Measurements from ENCODE around the gene NFIA. TPM values are rescaled to one million over a fixed set of nuclear protein-coding genes. Genes with fewer than 3 reads are reported as not detected.

NFIA gene
- total RNA-seq, 1 experiment from 2014 or later: 0.35 TPM

DNA sequence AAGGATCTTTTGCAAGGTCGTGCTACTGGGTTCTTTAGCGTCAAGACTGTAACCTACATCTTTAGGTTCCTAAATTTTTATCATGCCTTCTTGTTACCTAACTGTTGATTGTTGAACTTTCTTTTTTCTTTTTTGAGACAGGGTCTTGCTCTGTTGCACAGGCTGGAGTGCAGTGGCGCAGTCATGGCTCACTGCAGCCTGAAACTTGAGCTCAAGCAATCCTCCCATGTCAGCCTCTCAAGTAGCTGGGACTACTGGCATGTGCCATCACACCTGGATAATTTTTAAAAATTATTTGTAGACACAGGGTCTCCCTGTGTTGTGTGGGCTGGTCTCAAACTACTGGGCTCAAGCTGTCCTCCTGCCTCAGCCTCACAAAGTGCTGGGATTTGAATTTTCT is 52.9 kb downstream of the NFIA start:
- H2AFZ ChIP-seq (ENCODE audit: low read length): no peak overlapping the region
- no peaks in the 10 kb centered on the region for H3K23me2 ChIP-seq (ENCODE audit: insufficient read length, low read depth, low read length, poor library complexity, severe bottlenecking)
- H2BK5ac ChIP-seq (ENCODE audit: insufficient read length, low read length): no peak overlapping the region
- no peak overlapping the region for H2BK120ac ChIP-seq (ENCODE audit: low read depth, low read length, poor library complexity, severe bottlenecking)
- no peak overlapping the region for H4K91ac ChIP-seq (ENCODE audit: insufficient read length, low read depth, low read length)
- WGBS (ENCODE audit: extremely low coverage, insufficient read length, low lambda C conversion rate): no CpG with 5 or more reads among the region's 3 CpGs
- H3K9ac ChIP-seq (ENCODE audit: extremely low read depth, insufficient read length, low read length): no peak overlapping the region
- no peaks in the 10 kb centered on the region for H3K4me1 ChIP-seq (ENCODE audit: insufficient read depth, low read length)
- no peak overlapping the region for H2AK5ac ChIP-seq (ENCODE audit: insufficient read length, low read length)
- H3K79me1 ChIP-seq (ENCODE audit: insufficient read depth, low read depth, low read length, poor library complexity, severe bottlenecking): no peaks in the 10 kb centered on the region
- H3K4me3 Mint-ChIP-seq: no peak overlapping the region
- no peaks in the 10 kb centered on the region for H3K9me3 ChIP-seq (ENCODE audit: control insufficient read depth, low read depth, low read length)
- TF ChIP-seq, protein P1, sequence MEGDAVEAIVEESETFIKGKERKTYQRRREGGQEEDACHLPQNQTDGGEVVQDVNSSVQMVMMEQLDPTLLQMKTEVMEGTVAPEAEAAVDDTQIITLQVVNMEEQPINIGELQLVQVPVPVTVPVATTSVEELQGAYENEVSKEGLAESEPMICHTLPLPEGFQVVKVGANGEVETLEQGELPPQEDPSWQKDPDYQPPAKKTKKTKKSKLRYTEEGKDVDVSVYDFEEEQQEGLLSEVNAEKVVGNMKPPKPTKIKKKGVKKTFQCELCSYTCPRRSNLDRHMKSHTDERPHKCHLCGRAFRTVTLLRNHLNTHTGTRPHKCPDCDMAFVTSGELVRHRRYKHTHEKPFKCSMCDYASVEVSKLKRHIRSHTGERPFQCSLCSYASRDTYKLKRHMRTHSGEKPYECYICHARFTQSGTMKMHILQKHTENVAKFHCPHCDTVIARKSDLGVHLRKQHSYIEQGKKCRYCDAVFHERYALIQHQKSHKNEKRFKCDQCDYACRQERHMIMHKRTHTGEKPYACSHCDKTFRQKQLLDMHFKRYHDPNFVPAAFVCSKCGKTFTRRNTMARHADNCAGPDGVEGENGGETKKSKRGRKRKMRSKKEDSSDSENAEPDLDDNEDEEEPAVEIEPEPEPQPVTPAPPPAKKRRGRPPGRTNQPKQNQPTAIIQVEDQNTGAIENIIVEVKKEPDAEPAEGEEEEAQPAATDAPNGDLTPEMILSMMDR (conservative IDR thresholded peaks at IDR 0.05): no peak
- H4K8ac ChIP-seq (replicated peaks; ENCODE audit: insufficient read length, low read depth, low read length): no peak overlapping the region
- no peaks in the 10 kb centered on the region for H3K36me3 Mint-ChIP-seq (ENCODE audit: insufficient read depth in 1 of 3, low read depth in 3 of 3)
- no peaks in the 10 kb centered on the region for H3K27me3 ChIP-seq (ENCODE audit: insufficient read depth, low read length)
- peaks cover 0 to 15% of the 10 kb centered on the region in 2 experiments; a peak in 2 of 4 replicates for H3K4me1 Mint-ChIP-seq
- no peaks in the 10 kb centered on the region; a peak in 1 of 5 replicates for H3K9me3 Mint-ChIP-seq
- H3K56ac ChIP-seq (ENCODE audit: insufficient read length, low read depth, low read length): no peak overlapping the region
- H3K27ac Mint-ChIP-seq: no peak overlapping the region
- no peak overlapping the region for H3K27ac ChIP-seq (ENCODE audit: insufficient read length, low read depth, low read length)
- no peaks in the 10 kb centered on the region for H3K27me3 Mint-ChIP-seq (ENCODE audit: low read depth)
- H3T11ph ChIP-seq (ENCODE audit: low read length): no peak overlapping the region
- no peak overlapping the region for H3K14ac ChIP-seq (ENCODE audit: insufficient read depth, low read length)
- no peak overlapping the region for H2BK20ac ChIP-seq (ENCODE audit: low read depth, low read length, poor library complexity, severe bottlenecking)
- H4K5ac ChIP-seq (ENCODE audit: insufficient read length, low read depth, low read length): no peak overlapping the region
- H4K20me1 ChIP-seq (ENCODE audit: control insufficient read depth, insufficient read depth, insufficient read length): no peaks in the 10 kb centered on the region
- H3K23ac ChIP-seq (ENCODE audit: insufficient read length, low read depth, low read length): no peak overlapping the region
- no peak for DNase-seq
- no peak overlapping the region for H2BK12ac ChIP-seq (ENCODE audit: insufficient read length, low read depth, low read length)
- no peak overlapping the region for H2BK15ac ChIP-seq (ENCODE audit: low read depth, low read length)
- H3K4me2 ChIP-seq (ENCODE audit: insufficient read depth, insufficient read length, low read length): no peak overlapping the region
- no peaks in the 10 kb centered on the region for H3K79me2 ChIP-seq (ENCODE audit: insufficient read depth, low read length)
- H3K18ac ChIP-seq (ENCODE audit: insufficient read length, low read depth, low read length): no peak overlapping the region
- no peak overlapping the region for H3K4ac ChIP-seq (ENCODE audit: low read depth, low read length)

Measured in H9 (cell line).